ENCODE results near the gene LY6G5B.

The LY6G5B gene, protein sequence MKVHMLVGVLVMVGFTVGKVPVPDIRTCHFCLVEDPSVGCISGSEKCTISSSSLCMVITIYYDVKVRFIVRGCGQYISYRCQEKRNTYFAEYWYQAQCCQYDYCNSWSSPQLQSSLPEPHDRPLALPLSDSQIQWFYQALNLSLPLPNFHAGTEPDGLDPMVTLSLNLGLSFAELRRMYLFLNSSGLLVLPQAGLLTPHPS

DNA sequence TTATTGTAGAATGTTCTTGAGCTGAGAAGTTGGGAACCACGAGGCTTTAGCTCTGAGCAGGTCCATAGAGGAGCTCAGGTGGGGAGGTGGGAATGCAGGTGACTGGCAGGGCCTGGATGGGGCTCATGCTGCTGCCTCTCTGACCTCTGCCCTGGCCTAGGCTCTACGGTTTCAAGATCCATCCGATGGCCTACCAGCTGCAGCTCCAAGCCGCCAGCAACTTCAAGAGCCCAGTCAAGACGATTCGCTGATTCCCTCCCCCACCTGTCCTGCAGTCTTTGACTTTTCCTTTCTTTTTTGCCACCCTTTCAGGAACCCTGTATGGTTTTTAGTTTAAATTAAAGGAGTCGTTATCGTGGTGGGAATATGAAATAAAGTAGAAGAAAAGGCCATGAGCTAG is at the start of gene LY6G5B:
LY6G5B (plus strand) TSS at position 301 of the 400 bp plus-strand sequence. CDS start 975 bp downstream, outside the sequence.
- DNase-seq = no peak

DNA sequence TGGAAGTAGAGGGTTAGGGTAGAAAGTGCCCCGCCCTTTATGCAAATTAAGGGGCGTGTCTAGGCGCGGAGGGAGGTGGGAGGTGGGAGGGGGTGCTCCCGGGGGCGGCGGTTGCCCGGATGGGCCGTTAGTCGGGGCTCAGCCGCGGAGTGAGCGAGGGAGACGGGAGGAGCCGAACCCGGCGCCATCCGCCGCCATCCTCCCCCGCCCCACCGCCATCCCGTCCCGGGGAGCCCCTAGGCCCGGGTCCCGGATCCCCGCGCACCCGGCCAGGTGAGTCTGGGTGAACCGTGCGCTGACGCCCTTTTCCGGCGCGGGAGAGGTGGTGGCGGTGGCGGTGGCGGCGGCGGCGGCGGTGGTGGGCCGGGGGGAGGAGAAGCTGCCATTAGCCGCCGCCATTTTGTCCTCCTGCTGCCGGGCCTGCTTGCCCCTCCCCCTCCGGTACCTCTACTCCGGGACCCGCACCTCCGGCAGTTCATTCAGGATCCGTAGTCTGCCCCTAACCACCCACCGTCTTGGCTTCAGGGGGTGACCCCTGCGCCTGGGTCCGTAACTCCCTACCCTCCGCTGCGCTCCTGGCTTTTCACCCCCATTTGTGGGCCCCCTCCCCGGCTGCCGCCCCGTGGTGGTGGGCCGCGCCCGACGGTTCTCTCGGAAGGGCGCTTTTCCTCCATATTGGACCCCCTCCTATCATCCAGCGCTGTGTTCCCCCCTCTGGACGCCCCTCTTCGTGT is 49.0 kb upstream of the LY6G5B start, which contains the start of gene PRRC2A:
PRRC2A (plus strand) TSS at position 130 of the 734 bp plus-strand sequence. CDS start 2,075 bp downstream, outside the sequence.
- DNase-seq = peak in 1 of 2 experiments; percentile 89

DNA sequence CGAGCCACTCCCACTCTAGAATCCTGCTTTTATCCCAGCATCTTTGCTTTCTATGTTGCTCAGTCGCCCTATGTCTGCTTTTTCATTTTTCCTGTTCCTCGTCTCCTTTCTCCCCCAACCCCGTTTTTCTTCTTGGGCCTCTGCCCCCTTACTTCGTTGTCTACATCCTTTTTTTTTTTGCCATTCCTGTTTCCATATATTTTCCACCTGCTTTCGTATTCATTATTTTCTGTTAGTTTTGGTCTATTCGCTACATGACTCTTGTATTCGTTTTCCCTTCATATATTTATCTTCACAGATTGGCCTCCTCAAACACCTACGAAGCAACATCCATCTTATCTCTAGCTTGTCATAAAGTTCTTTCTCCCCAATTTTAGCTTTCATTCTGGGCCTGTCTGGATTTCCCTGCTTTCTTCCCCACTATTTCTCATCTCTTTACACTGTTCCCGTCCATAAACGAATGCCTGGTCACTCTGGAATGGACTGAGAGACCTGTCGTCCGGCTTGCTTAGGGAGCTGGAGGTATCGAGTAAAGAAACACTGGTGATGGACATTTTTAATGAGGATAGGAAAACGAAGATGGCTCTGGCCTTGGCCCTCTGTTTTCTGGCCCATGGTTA is 48.3 kb upstream of the LY6G5B start:
- no peak for DNase-seq

DNA sequence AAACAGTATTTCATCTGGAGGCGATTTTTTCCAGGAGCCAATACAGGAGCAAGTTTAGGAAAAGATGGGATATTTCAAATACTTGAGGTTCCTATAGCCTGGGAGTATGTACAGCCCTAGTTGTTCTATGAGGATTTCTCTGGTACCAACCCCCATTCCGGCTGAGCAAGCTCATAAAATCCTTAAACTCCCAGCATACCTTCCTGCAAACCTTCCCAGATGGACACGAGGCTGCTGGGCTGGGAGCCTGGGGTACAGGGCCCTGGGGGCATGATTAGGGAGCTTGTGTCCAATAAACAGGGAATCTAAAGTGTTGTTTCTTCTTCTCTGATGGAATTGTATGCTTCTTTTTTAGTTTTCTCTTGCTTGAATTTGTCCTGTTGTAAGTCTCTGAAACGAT is 47.8 kb upstream of the LY6G5B start:
- DNase-seq = peak; percentile 22 to 42

DNA sequence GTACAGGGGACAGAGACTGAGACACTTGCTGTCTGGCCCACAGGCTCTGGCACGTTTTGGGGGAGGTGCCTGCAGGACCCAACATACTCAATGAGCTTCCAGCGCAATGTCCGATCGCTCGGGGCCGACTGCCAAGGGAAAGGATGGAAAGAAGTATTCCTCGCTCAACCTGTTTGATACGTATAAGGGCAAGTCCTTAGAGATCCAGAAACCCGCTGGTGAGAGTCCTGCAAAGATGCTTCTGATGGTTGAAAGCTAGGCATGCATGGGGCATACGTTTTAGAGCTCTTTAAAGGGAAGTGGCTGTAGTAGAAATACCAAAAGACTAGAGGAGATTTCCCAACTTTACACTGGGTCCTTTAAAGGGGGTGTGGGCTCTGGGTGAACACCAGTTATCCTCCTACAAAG is 47.1 kb upstream of the LY6G5B start:
- DNase-seq = no peak

DNA sequence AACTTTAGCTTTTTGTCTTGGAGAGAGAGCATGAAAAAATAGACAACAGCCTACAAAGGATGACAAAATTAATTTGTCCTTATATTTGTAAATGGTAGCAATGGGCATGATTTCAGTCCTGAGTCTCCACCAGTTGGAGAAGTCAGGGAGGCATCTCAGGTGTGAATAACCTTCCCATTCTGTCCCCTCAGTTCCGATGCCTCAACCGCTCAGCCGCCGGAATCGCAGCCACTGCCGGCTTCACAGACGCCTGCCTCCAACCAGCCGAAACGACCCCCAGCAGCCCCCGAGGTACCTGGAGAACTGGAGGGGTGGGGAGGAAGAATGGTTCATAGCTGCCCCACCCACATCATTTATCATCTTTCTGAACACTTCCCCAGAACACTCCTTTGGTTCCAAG is 45.7 kb upstream of the LY6G5B start:
- DNase-seq = no peak

DNA sequence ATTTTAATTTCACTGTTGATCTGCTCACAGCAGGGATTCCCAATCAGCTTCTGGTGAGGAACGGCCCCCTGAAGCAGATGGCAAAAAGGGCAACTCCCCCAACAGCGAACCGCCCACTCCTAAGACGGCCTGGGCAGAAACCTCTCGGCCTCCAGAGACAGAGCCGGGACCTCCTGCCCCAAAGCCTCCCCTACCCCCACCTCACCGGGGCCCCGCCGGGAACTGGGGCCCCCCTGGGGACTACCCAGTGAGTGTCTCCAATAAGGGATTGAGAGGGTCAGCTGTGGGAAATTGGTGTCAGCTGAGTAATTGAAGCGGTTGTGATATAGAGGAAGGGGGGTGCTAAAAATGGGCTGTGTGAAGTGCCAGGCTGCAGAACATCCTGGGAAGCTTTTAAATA is 42.8 kb upstream of the LY6G5B start:
- DNase-seq = no peak

DNA sequence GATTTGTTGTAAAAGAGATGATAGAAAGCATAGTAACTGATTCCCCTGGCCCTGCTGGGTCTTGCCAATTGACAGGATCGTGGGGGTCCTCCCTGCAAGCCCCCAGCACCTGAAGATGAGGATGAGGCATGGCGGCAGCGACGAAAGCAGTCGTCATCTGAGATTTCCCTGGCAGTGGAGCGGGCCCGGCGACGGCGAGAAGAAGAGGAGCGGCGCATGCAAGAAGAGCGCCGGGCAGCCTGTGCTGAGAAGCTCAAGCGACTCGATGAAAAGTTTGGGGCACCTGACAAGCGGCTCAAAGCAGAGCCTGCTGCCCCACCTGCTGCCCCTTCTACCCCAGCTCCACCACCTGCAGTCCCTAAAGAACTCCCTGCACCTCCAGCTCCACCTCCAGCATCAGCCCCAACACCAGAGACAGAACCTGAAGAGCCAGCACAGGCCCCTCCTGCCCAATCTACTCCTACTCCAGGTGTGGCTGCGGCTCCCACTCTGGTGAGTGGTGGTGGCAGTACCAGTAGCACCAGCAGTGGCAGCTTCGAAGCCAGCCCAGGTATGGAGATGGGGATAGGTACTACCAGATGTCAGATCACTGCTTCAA is 42.0 kb upstream of the LY6G5B start:
- no peak for DNase-seq

DNA sequence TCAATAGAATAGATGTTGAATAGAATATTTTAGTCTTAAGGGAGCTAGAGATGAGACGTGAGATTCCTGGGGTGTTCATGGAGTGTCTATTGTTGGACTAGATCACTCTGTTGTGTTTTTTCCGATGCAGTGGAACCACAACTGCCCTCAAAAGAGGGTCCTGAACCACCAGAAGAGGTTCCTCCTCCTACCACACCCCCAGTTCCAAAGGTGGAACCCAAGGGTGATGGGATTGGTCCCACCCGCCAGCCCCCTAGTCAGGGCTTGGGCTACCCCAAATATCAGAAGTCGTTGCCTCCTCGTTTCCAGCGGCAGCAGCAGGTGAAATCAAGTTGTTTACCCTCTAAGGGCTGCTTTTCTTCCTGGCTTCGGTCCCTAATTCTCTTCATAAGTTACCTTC is 40.8 kb upstream of the LY6G5B start:
- DNase-seq = no peak

DNA sequence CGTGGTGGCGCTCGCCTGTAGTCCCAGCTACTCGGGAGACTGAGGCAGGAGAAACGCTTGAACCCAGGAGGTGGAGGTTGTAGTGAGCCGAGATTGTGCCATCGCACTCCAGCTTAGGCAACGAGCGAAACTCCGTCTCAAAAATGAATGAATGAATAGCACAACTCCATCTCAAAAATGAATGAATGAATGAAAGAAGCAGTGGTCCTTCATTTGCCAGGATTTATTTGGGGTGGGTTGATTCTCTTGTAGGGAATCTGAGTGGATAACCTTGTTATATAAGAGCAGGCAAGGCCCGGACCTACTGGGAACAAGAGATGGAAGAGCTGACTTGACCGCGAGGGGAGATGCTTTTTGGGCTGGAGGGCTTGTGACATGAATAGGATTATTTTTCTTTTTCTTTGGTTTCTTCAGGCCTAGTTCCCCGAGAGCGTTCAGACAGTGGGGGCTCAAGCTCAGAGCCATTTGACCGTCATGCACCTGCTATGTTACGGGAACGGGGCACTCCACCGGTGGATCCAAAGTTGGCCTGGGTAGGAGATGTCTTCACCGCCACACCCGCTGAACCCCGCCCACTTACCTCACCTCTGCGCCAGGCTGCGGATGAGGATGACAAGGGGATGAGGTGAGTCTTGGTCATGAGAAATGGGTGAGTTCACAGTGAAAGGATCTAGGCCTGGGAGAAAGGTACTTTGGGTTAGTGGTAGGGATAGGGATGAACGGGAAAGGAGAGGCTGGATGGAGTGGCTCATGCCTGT is 39.4 kb upstream of the LY6G5B start:
- DNase-seq = no peak

DNA sequence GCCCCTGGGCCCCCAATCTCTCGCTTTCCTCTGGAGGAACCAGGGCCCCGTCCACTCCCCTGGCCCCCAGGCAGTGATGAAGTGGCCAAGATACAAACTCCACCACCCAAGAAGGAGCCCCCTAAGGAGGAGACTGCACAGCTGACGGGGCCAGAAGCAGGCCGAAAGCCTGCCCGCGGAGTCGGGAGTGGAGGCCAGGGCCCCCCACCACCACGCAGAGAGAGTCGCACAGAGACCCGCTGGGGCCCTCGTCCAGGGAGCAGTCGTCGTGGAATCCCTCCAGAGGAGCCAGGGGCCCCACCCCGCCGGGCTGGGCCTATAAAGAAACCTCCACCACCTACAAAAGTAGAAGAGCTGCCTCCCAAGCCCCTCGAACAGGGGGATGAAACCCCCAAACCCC is 38.6 kb upstream of the LY6G5B start:
- DNase-seq = no peak

DNA sequence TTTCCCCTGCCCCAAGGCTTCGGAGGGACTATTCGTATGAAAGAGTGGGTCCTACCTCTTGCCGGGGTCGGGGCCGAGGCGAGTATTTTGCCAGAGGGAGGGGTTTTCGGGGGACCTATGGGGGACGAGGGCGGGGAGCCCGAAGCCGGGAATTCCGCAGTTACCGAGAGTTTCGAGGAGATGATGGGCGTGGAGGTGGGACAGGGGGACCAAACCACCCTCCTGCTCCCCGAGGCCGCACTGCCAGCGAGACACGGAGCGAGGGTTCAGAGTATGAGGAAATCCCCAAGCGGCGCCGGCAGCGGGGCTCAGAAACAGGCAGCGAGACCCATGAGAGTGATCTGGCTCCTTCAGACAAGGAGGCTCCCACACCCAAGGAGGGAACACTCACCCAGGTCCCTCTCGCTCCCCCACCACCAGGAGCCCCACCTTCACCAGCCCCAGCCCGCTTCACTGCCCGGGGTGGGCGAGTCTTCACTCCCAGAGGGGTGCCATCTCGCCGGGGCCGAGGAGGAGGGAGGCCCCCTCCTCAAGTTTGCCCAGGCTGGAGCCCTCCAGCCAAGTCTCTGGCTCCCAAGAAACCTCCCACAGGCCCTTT is 38.0 kb upstream of the LY6G5B start:
- no peak for DNase-seq

DNA sequence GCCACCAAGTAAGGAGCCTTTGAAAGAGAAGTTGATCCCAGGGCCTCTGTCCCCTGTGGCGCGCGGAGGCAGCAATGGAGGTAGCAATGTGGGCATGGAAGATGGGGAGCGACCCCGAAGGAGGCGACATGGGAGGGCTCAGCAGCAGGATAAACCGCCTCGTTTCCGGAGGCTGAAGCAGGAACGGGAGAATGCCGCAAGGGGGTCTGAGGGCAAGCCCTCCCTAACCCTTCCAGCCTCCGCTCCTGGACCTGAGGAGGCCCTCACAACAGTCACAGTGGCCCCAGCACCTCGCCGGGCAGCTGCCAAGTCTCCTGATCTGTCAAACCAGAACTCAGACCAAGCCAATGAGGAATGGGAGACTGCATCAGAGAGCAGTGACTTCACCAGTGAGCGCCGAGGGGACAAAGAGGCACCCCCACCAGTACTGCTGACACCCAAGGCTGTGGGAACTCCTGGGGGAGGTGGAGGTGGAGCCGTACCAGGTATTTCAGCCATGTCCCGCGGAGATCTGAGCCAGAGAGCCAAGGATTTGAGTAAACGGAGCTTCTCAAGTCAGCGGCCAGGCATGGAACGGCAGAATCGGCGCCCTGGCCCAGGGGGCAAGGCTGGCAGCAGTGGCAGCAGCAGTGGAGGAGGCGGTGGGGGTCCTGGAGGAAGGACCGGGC is 37.4 kb upstream of the LY6G5B start:
- no peak for DNase-seq

DNA sequence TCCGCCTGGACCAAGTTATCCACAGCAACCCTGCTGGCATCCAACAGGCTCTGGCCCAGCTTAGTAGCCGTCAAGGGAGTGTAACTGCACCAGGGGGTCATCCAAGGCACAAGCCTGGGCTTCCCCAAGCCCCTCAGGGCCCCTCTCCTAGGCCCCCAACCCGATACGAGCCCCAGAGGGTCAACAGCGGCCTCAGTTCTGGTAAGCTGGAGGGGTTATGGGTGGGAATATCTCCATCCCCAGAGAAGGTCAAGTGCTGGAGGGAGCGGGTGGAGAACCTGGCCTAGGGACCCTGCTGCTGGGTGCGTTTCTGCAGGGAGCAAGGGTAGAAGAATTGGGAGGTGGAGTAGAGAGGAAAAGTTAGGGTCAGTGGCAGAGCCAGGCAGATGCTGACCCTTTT is 36.3 kb upstream of the LY6G5B start:
- DNase-seq = no peak

DNA sequence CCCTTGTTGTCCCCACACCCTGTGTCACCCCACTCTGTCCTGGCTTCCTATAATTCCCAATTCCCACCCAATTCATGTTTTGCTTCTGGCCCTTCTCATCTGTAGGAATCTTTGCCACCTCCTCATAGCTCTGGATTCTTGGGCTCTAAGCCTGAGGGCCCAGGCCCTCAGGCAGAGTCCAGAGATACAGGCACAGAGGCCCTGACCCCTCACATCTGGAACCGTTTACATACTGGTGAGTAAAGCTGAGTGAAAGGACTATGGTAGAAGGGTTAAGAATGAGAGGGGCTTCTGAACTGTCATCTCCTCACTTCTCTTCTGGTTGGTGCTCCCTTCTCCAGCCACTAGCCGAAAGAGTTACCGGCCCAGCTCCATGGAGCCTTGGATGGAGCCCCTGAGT is 35.6 kb upstream of the LY6G5B start:
- DNase-seq = no peak

DNA sequence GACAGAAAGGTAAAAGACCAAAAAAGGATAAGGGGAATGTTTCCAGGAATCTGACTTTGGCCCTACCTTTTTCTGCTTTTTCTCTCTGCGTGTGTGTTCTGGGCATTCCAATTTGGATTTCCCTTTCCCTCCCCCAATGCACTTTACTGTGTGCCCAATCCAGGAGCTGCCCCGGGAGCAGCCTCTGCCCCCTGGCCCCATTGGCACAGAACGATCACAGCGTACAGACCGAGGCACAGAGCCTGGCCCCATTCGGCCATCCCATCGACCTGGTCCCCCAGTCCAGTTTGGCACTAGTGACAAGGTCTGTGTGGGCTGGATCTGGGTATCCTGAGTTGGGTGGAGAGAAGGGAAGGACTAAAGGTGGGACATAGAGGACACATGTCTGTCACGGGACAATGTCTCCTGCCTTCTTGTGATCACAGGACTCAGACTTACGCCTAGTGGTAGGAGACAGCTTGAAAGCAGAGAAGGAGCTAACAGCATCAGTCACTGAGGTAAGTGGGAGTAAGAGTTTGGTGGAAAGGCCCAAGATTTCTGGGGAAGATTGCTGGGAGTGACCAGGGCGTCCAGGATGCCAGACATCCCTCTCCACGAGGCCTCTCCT is 34.7 kb upstream of the LY6G5B start:
- no peak for DNase-seq

DNA sequence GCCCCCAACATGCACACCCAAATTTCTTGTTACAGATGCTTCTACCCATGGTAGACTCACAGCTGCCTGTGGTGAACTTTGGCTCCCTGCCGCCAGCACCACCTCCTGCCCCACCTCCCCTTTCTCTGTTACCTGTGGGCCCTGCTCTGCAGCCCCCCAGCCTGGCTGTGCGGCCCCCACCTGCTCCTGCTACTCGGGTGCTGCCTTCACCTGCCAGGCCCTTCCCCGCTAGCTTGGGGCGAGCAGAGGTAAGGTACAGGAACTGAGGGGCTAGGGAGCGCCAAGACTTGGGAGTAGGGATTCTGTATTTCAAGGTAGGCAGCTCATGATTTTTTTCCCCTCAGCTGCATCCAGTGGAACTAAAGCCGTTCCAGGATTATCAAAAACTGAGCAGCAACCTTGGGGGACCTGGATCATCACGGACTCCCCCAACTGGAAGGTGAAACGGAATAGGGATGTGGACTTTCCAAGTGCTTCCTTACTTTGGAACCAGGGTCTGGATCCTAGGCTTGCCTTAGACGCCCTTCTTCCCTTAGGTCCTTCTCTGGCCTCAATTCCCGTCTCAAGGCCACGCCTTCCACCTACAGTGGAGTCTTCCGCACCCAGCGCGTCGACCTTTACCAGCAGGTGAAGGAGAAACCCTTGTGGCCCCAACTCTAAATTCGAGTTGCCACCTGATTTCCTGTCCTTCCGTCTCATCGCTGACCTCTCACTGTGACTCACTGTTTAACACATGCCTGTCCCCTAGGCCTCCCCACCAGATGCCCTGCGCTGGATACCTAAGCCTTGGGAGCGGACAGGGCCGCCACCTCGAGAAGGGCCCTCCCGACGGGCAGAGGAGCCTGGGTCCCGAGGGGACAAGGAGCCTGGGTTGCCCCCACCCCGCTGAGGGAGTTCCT is 32.8 kb upstream of the LY6G5B start:
- DNase-seq = no peak

DNA sequence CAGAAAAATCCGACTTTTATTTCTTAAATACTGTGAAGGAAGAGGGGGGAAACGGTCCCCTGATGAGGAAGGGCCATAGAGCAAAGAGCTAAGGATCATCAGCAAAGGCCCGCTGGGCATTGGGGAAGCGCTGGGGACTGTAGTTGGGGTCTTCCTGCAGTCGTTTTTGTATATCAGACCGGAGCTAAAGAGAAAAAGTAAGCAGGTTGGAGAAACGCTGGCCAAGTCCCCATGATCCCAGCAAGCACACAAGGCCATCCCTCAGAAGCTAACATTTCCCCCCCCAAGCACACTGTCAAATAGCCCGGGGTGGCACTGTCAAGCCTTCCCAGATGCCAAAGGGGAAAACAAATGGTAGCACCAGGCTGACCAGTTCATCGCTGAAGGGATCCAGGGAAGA is 30.7 kb upstream of the LY6G5B start:
- no peak for DNase-seq

DNA sequence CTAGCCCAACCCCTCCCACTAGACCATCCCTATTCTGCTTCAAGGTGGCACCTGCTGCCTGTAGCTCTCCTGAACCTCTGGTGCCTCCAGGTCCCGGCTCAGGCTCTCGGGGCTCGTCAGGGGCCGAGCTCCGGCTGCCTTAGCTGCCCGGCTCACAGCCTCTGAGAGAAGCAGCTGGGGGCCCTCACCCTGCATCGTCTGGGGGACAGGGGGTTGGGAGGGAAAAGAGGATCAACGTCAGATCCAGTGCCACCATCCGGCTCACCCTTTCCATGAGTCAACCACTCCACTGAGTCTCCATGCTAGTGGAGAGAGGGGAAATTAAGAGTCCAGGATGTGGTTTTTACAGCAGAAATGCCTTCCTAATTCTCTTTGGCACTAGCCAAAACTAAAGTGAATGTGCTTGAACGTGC is 30.3 kb upstream of the LY6G5B start:
- DNase-seq = no peak

DNA sequence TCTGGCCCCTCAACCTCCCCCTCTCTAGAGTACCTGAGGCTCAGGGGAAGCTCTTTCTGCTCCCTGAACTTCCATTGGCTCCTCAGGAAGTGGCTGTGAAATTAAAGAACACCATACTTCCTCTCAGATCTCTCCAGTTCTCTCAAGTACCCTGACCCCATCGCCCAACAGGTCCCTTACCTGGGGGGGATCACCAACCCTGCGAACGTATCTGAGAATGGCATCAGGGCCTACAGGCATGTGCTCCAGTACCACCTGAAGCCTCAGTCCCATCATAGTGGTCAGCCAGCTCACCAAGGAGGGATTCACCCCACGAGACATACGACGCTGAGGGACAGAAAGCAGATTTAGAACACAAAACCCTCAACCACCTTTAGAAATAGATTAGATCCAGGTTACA is 29.2 kb upstream of the LY6G5B start:
- DNase-seq = no peak

DNA sequence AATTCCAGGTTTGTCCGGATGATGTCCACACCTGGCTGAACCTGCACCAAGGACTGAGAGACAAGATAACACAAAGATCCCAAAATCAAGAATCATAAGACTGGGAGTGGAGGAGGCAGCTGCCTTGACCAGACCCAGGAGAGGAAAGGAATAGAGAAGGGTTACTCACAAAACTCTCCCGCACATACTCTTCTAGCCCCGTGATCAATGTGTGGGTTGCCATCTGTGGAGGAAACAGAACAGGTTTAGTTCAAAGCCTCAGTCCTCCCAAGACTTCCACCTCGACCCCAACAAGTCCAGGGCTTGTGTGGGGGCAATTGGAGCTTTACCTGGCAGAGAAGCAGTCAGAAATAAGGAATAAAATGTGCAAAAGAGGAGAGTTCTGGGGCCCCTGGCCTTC is 28.4 kb upstream of the LY6G5B start:
- DNase-seq = no peak
